Left ventricle myocardium superior (tissue), 1 donor: Measurements from ENCODE around the gene RIBC2. TPM values are rescaled to one million over a fixed set of nuclear protein-coding genes. Genes with fewer than 3 reads are reported as not detected.
"Not testable (repeated sequence)": the region's sequence is repeated elsewhere in the genome, so short reads cannot be mapped to it uniquely, and the experiment has no call there.

Experiments
- ATAC-seq: fragments of 200-7000 bp; cut with Tn5 transposase; one replicate; pipeline ENCODE4 v1.9.1; 2020; ENCODE audit warnings: mild to moderate bottlenecking, moderate library complexity
- DNase-seq: peaks from one replicate; pipeline ENCODE4 v3.0.0-alpha.2; 2020
- intact Hi-C: fragments of 100-400 bp; cut with micrococcal nuclease; formaldehyde crosslinking; loops from one replicate; pipeline ENCODE4 v1.11.0; 2022
- total RNA-seq: library from RNA; stranded (reverse); fragmentation: NEBNext Ultra II Directional; extraction: Animal tissue kit (Norgen Biotek cat#: 25700); gene quantifications from one replicate; pipeline ENCODE4 v1.2.1, GENCODE V29; 2021
- donor health status: DM: no; HTN: yes; CAD: no; lungs with severe emphysema.

RIBC2 gene
- total RNA-seq, 1 donor from 2014 or later = not detected

- DNase-seq = no peak
- ATAC-seq = no peak
- intact Hi-C loops = no loop called here
Measured at GRCh38 chr22:45462034-45462655, 48.7 kb downstream of the RIBC2 start.

GRCh38 chr22:45463691-45464090, 50.2 kb downstream of the RIBC2 start:
- intact Hi-C loops, DNase-seq, ATAC-seq: not testable (repeated sequence)

- intact Hi-C loops = no loop called here
- no peak for DNase-seq
- ATAC-seq = no peak
Measured at GRCh38 chr22:45465633-45466032, 52.1 kb downstream of the RIBC2 start.

- intact Hi-C loops = no loop called here
Measured at GRCh38 chr22:45468872-45469271, 55.4 kb downstream of the RIBC2 start.

GRCh38 chr22:45469281-45470073, 56.0 kb downstream of the RIBC2 start:
- intact Hi-C loops = no loop called here
- DNase-seq (no peak), ATAC-seq (peak; percentile 60)

More at GRCh38 chr22:45468872-45469271, 55.4 kb downstream of the RIBC2 start:
- DNase-seq = no peak
- no peak for ATAC-seq

GRCh38 chr22:45470871-45471270, 57.4 kb downstream of the RIBC2 start:
- DNase-seq (no peak), ATAC-seq (no peak)
- intact Hi-C loops = no loop called here

GRCh38 chr22:45472426-45472825, 58.9 kb downstream of the RIBC2 start:
- DNase-seq (no peak), ATAC-seq (no peak)
- intact Hi-C loops = no loop called here

- DNase-seq = no peak
- ATAC-seq = peak; percentile 50
- intact Hi-C loops = no loop called here
Measured at GRCh38 chr22:45473626-45474237, 60.2 kb downstream of the RIBC2 start.

GRCh38 chr22:45475063-45475747, 61.7 kb downstream of the RIBC2 start:
- ATAC-seq (no peak), DNase-seq (no peak)
- intact Hi-C loops = no loop called here

- ATAC-seq (peak; percentile 29), DNase-seq (no peak)
- intact Hi-C loops = no loop called here
Measured at GRCh38 chr22:45475851-45476514, 62.5 kb downstream of the RIBC2 start.

GRCh38 chr22:45476814-45477213, 63.3 kb downstream of the RIBC2 start:
- intact Hi-C loops = no loop called here
- no peak for DNase-seq
- ATAC-seq = no peak

- ATAC-seq (no peak), DNase-seq (no peak)
- intact Hi-C loops = no loop called here
Measured at GRCh38 chr22:45477366-45478107, 64.0 kb downstream of the RIBC2 start.

- intact Hi-C loops = no loop called here
- DNase-seq (no peak), ATAC-seq (peak; percentile 52)
Measured at GRCh38 chr22:45478108-45478771, 64.7 kb downstream of the RIBC2 start.

- DNase-seq (no peak), ATAC-seq (no peak)
- intact Hi-C loops = no loop called here
Measured at GRCh38 chr22:45480717-45481116, 67.2 kb downstream of the RIBC2 start.

GRCh38 chr22:45481661-45482060, 68.2 kb downstream of the RIBC2 start:
- intact Hi-C loops = no loop called here
- DNase-seq = no peak
- no peak for ATAC-seq
